ENCODE data around the gene GPR137. TPM values are rescaled to one million over a fixed set of nuclear protein-coding genes. Genes with fewer than 3 reads are reported as not detected.
"Not testable (repeated sequence)": the region's sequence is repeated elsewhere in the genome, so short reads cannot be mapped to it uniquely, and the experiment has no call there.

GPR137 gene
- total RNA-seq, 1 experiment from 2014 or later: 32.4 TPM

- Histone ChIP-seq H4K20me1 (ENCODE audit: low read length) (peaks cover 8% of the 10 kb centered on the region; the same call in 1 of the 2 replicates), H3K4me1 (ENCODE audit: insufficient read depth, low read length) (peaks cover 49% of the 10 kb centered on the region), H3K4me2 (ENCODE audit: low read length) (peak overlapping the region; percentile 94), H3K9ac (ENCODE audit: low read length) (peak overlapping the region; percentile 93), H2AFZ (ENCODE audit: low read length) (no peak overlapping the region), H3K79me2 (ENCODE audit: low read length) (peaks cover 48% of the 10 kb centered on the region), H3K9me2 (replicated peaks; ENCODE audit: low read length) (no peaks in the 10 kb centered on the region), H3K27me3 (ENCODE audit: low read length) (no peaks in the 10 kb centered on the region), H3K27ac (ENCODE audit: low read length) (peak overlapping the region; percentile 94), H3K9me3 (ENCODE audit: low read length) (no peaks in the 10 kb centered on the region), H3K36me3 (ENCODE audit: low read depth, low read length) (peaks cover 14% of the 10 kb centered on the region; the same call in 1 of the 2 replicates), H3K4me3 (ENCODE audit: low read length) (peak overlapping the region; percentile 80), H3F3A (ENCODE audit: low read length, unreplicated experiment) (no peaks in the 10 kb centered on the region)
- CTCF ChIA-PET: interaction anchor here (0.7 to 1.3 kb wide), 4 partner anchors 8 to 72 kb away, joined by 3 read pairs; partner anchors contain the start of gene PRDX5
- TF ChIP-seq CTCF (conservative IDR thresholded peaks at IDR 0.05; ENCODE audit: low read depth, low read length) (no peak), EZH2 (IDR thresholded peaks at IDR 0.05; ENCODE audit: low read length, unreplicated experiment) (no peak), EZH2phosphoT487 (IDR thresholded peaks at IDR 0.05; ENCODE audit: borderline replicate concordance, low read length) (no peak)
- BruUV-seq (replicated peaks): TSS peak; percentile 47
- intact Hi-C loops (cut with micrococcal nuclease): loop anchor here (2.0 kb wide), 2 partner anchors 25 to 55 kb away; partner anchors contain the start of gene CATSPERZ
- DNase-seq (peak; percentile 99), ATAC-seq (peak; percentile 36)
- POLR2A ChIA-PET (ENCODE audit: unreplicated experiment): interaction anchor here (0.6 to 2.6 kb wide), 7 partner anchors 8 to 1581 kb away, joined by 3 to 18 read pairs (median 5); partner anchors contain the start of genes NUDT22 and STIP1
Observed at GRCh38 chr11:64245797-64246620, 39.6 kb upstream of the GPR137 start.

GRCh38 chr11:64246621-64246870 is 39.1 kb upstream of the GPR137 start:
- intact Hi-C loops (cut with micrococcal nuclease): loop anchor here (2.0 kb wide), 2 partner anchors 24 to 54 kb away; partner anchors contain the start of gene CATSPERZ
- ChIA-PET POLR2A (ENCODE audit: unreplicated experiment) (interaction anchor here (2.6 kb wide), 1 partner anchor 9 kb away, joined by 12 read pairs; no protein-coding TSS in a partner anchor), CTCF (interaction anchor here (0.9 kb wide), 1 partner anchor 54 kb away, joined by 3 read pairs; no protein-coding TSS in a partner anchor)
- peaks cover 49% of the 10 kb centered on the region for H3K79me2 ChIP-seq (ENCODE audit: low read length)
- H3F3A ChIP-seq (ENCODE audit: low read length, unreplicated experiment); BruUV-seq (replicated peaks); H3K9me3 ChIP-seq (ENCODE audit: low read length); H4K20me1 ChIP-seq (ENCODE audit: low read length); H3K4me2 ChIP-seq (ENCODE audit: low read length); H3K9me2 ChIP-seq (replicated peaks; ENCODE audit: low read length); H3K27me3 ChIP-seq (ENCODE audit: low read length); H2AFZ ChIP-seq (ENCODE audit: low read length); DNase-seq: not testable (repeated sequence)
- H3K4me3 ChIP-seq (ENCODE audit: low read length): peak overlapping the region; percentile 80; the same call in 1 of the 2 replicates
- peak overlapping the region; percentile 94 for H3K27ac ChIP-seq (ENCODE audit: low read length)
- H3K36me3 ChIP-seq (ENCODE audit: low read depth, low read length): peaks cover 14% of the 10 kb centered on the region; the same call in 1 of the 2 replicates
- H3K4me1 ChIP-seq (ENCODE audit: insufficient read depth, low read length): peaks cover 50% of the 10 kb centered on the region
- ATAC-seq: peak; percentile 1
- peak overlapping the region; percentile 93 for H3K9ac ChIP-seq (ENCODE audit: low read length)

- DNase-seq: peak; percentile 91
- peak within 1 kb of the TSS; percentile 94 for H3K4me2 ChIP-seq (ENCODE audit: low read length)
- H2AFZ ChIP-seq (ENCODE audit: low read length): peak within 1 kb of the TSS; percentile 82
- H3K4me3 ChIP-seq (ENCODE audit: low read length): peak within 1 kb of the TSS; percentile 80
- no peak for TF ChIP-seq EZH2phosphoT487 (IDR thresholded peaks at IDR 0.05; ENCODE audit: borderline replicate concordance, low read length)
- TF ChIP-seq CTCF (conservative IDR thresholded peaks at IDR 0.05; ENCODE audit: low read depth, low read length): no peak
- no peak for TF ChIP-seq EZH2 (IDR thresholded peaks at IDR 0.05; ENCODE audit: low read length, unreplicated experiment)
- peak within 1 kb of the TSS; percentile 93 for H3K9ac ChIP-seq (ENCODE audit: low read length)
- H4K20me1 ChIP-seq (ENCODE audit: low read length): peaks cover 8% of the 10 kb centered on the region; the same call in 1 of the 2 replicates
- peak; percentile 41 for ATAC-seq
- H3K9me2 ChIP-seq (replicated peaks; ENCODE audit: low read length): no peaks in the 10 kb centered on the region
- POLR2A ChIA-PET (ENCODE audit: unreplicated experiment): interaction anchor here (2.6 kb wide), 1 partner anchor 9 kb away, joined by 12 read pairs; no protein-coding TSS in a partner anchor
- no peaks in the 10 kb centered on the region for H3K27me3 ChIP-seq (ENCODE audit: low read length)
- no peaks in the 10 kb centered on the region for H3F3A ChIP-seq (ENCODE audit: low read length, unreplicated experiment)
- intact Hi-C loops (cut with micrococcal nuclease): loop anchor here (2.0 kb wide), 2 partner anchors 24 to 54 kb away; partner anchors contain the start of gene CATSPERZ
- H3K79me2 ChIP-seq (ENCODE audit: low read length): peaks cover 49% of the 10 kb centered on the region
- H3K27ac ChIP-seq (ENCODE audit: low read length): peak within 1 kb of the TSS; percentile 94
- CTCF ChIA-PET: interaction anchor here (0.6 kb wide), 1 partner anchor 57 kb away, joined by 5 read pairs; no protein-coding TSS in a partner anchor
- BruUV-seq (replicated peaks): TSS peak; percentile 24
- H3K4me1 ChIP-seq (ENCODE audit: insufficient read depth, low read length): peaks cover 49% of the 10 kb centered on the region
- no peaks in the 10 kb centered on the region for H3K9me3 ChIP-seq (ENCODE audit: low read length)
- peaks cover 14% of the 10 kb centered on the region; the same call in 1 of the 2 replicates for H3K36me3 ChIP-seq (ENCODE audit: low read depth, low read length)
Observed at GRCh38 chr11:64246871-64247728, 38.5 kb upstream of the GPR137 start, which contains the start of gene PPP1R14B. PPP1R14B (minus strand) TSS chr11:64246943; CDS start chr11:64246673, 270 bp downstream.

Data from PC-3 (cell line).